ENCODE data around the gene ABCA12.

Gene ABCA12

GRCh38 chr2:215084080-215084479, 54.3 kb downstream of the ABCA12 start:
- TF ChIP-seq REST (IDR thresholded peaks at IDR 0.05; ENCODE audit: insufficient read depth in 1 of 2, low read depth in 2 of 2, low read length in 2 of 2) (no peak), SIN3A (IDR thresholded peaks at IDR 0.05; ENCODE audit: borderline replicate concordance, insufficient read depth, low read length) (no peak), TAF1 (IDR thresholded peaks at IDR 0.05; ENCODE audit: borderline replicate concordance, insufficient read depth, low read length) (no peak)

- TF ChIP-seq POLR2AphosphoS5 (IDR thresholded peaks at IDR 0.05; ENCODE audit: low read depth, low read length) = no peak
- TF ChIP-seq SIN3A (IDR thresholded peaks at IDR 0.05; ENCODE audit: borderline replicate concordance, insufficient read depth, low read length) = no peak
- no peak for TF ChIP-seq FOXP2 (optimal IDR thresholded peaks at IDR 0.05; ENCODE audit: borderline replicate concordance, extremely low read depth, extremely low read length, insufficient read depth)
Observed at GRCh38 chr2:215083146-215083545, 55.3 kb downstream of the ABCA12 start.

- TF ChIP-seq TAF1 (IDR thresholded peaks at IDR 0.05; ENCODE audit: borderline replicate concordance, insufficient read depth, low read length) (no peak), SIN3A (IDR thresholded peaks at IDR 0.05; ENCODE audit: borderline replicate concordance, insufficient read depth, low read length) (no peak), REST (IDR thresholded peaks at IDR 0.05; ENCODE audit: insufficient read depth in 1 of 2, low read depth in 2 of 2, low read length in 2 of 2) (no peak), FOXP2 (optimal IDR thresholded peaks at IDR 0.05; ENCODE audit: borderline replicate concordance, extremely low read depth, extremely low read length, insufficient read depth) (no peak), POLR2AphosphoS5 (IDR thresholded peaks at IDR 0.05; ENCODE audit: low read depth, low read length) (no peak)
Observed at GRCh38 chr2:215082446-215082845, 56.0 kb downstream of the ABCA12 start.

- TF ChIP-seq REST (IDR thresholded peaks at IDR 0.05; ENCODE audit: insufficient read depth in 1 of 2, low read depth in 2 of 2, low read length in 2 of 2) (no peak), TAF1 (IDR thresholded peaks at IDR 0.05; ENCODE audit: borderline replicate concordance, insufficient read depth, low read length) (no peak), POLR2AphosphoS5 (IDR thresholded peaks at IDR 0.05; ENCODE audit: low read depth, low read length) (no peak), FOXP2 (optimal IDR thresholded peaks at IDR 0.05; ENCODE audit: borderline replicate concordance, extremely low read depth, extremely low read length, insufficient read depth) (no peak), SIN3A (IDR thresholded peaks at IDR 0.05; ENCODE audit: borderline replicate concordance, insufficient read depth, low read length) (no peak)
Observed at GRCh38 chr2:215080545-215080944, 57.9 kb downstream of the ABCA12 start.

GRCh38 chr2:215071676-215072075, 66.8 kb downstream of the ABCA12 start:
- TF ChIP-seq FOXP2 (optimal IDR thresholded peaks at IDR 0.05; ENCODE audit: borderline replicate concordance, extremely low read depth, extremely low read length, insufficient read depth) (no peak), TAF1 (IDR thresholded peaks at IDR 0.05; ENCODE audit: borderline replicate concordance, insufficient read depth, low read length) (no peak), POLR2AphosphoS5 (IDR thresholded peaks at IDR 0.05; ENCODE audit: low read depth, low read length) (no peak), REST (IDR thresholded peaks at IDR 0.05; ENCODE audit: insufficient read depth in 1 of 2, low read depth in 2 of 2, low read length in 2 of 2) (no peak), SIN3A (IDR thresholded peaks at IDR 0.05; ENCODE audit: borderline replicate concordance, insufficient read depth, low read length) (no peak)

Data from PFSK-1 (cell line).